ENCODE results near the gene SEC14L2.
"Not testable (repeated sequence)": the region's sequence is repeated elsewhere in the genome, so short reads cannot be mapped to it uniquely, and the experiment has no call there.

Gene SEC14L2

GRCh38 chr22:30426388-30427353 is 29.9 kb downstream of the SEC14L2 start:
- peak; percentile 77 for DNase-seq (ENCODE audit: low read depth)

- no peak for DNase-seq (ENCODE audit: low read depth)
Observed at GRCh38 chr22:30427871-30428270, 31.1 kb downstream of the SEC14L2 start.

- no peak for DNase-seq (ENCODE audit: low read depth)
Observed at GRCh38 chr22:30429887-30430286, 33.1 kb downstream of the SEC14L2 start.

- DNase-seq (ENCODE audit: low read depth) = no peak
Observed at GRCh38 chr22:30430933-30431332, 34.1 kb downstream of the SEC14L2 start.

GRCh38 chr22:30432096-30432495 is 35.3 kb downstream of the SEC14L2 start:
- DNase-seq (ENCODE audit: low read depth) = no peak

- DNase-seq (ENCODE audit: low read depth) = no peak
Observed at GRCh38 chr22:30432520-30432919, 35.7 kb downstream of the SEC14L2 start.

- DNase-seq (ENCODE audit: low read depth) = no peak
Observed at GRCh38 chr22:30433227-30433626, 36.4 kb downstream of the SEC14L2 start.

GRCh38 chr22:30433773-30434172 is 37.0 kb downstream of the SEC14L2 start:
- no peak for DNase-seq (ENCODE audit: low read depth)

GRCh38 chr22:30434843-30435242 is 38.0 kb downstream of the SEC14L2 start:
- DNase-seq (ENCODE audit: low read depth) = no peak

- peak; percentile 67 for DNase-seq (ENCODE audit: low read depth)
Observed at GRCh38 chr22:30435674-30436126, 38.9 kb downstream of the SEC14L2 start.

GRCh38 chr22:30436196-30436595 is 39.4 kb downstream of the SEC14L2 start:
- DNase-seq (ENCODE audit: low read depth) = no peak

- no peak for DNase-seq (ENCODE audit: low read depth)
Observed at GRCh38 chr22:30438559-30438958, 41.7 kb downstream of the SEC14L2 start.

GRCh38 chr22:30439226-30439625 is 42.4 kb downstream of the SEC14L2 start:
- no peak for DNase-seq (ENCODE audit: low read depth)

GRCh38 chr22:30439836-30440235 is 43.0 kb downstream of the SEC14L2 start:
- no peak for DNase-seq (ENCODE audit: low read depth)

- DNase-seq (ENCODE audit: low read depth) = no peak
Observed at GRCh38 chr22:30441088-30441487, 44.3 kb downstream of the SEC14L2 start.

GRCh38 chr22:30444632-30445437 is 48.0 kb downstream of the SEC14L2 start:
- DNase-seq (ENCODE audit: low read depth) = no peak

GRCh38 chr22:30445438-30446145 is 48.8 kb downstream of the SEC14L2 start:
- DNase-seq (ENCODE audit: low read depth) = no peak

- DNase-seq (ENCODE audit: low read depth) = no peak
Observed at GRCh38 chr22:30447656-30448055, 50.8 kb downstream of the SEC14L2 start.

GRCh38 chr22:30451488-30451887 is 54.7 kb downstream of the SEC14L2 start:
- DNase-seq (ENCODE audit: low read depth) = not testable (repeated sequence)

- no peak for DNase-seq (ENCODE audit: low read depth)
Observed at GRCh38 chr22:30452861-30453260, 56.0 kb downstream of the SEC14L2 start.

GRCh38 chr22:30453731-30454510 is 57.1 kb downstream of the SEC14L2 start:
- DNase-seq (ENCODE audit: low read depth) = no peak

Measured in stimulated activated CD8-positive, alpha-beta memory T cell treated with anti-CD3 and anti-CD28 coated beads, Interleukin-4, amount 100 ng/mL, for 24 hours (primary cell).